ENCODE data around the gene SBK1.

- TF ChIP-seq CTCF (IDR thresholded peaks at IDR 0.05; ENCODE audit: poor library complexity): no peak
- no peak for TF ChIP-seq EZH2 (IDR thresholded peaks at IDR 0.05; ENCODE audit: borderline replicate concordance)
- TF ChIP-seq EZH2phosphoT487 (IDR thresholded peaks at IDR 0.05; ENCODE audit: low read depth, severe bottlenecking, unreplicated experiment): no peak
These were observed 18.5 kb downstream of the SBK1 start for GRCh38 chr16:28310796-28311195.
